NK-92 (cell line): Measurements from ENCODE around the gene ATP1A4.

Experiments used
- DNase-seq: peaks from one replicate; lab custom pipeline; 2025; ENCODE audit not compliant: unreplicated experiment; lab: John Stamatoyannopoulos, UW

ATP1A4 gene

GRCh38 chr1:160143695-160144094 lies 7.7 kb upstream of the ATP1A4 start:
- no peak for DNase-seq

GRCh38 chr1:160144921-160145320 lies 6.5 kb upstream of the ATP1A4 start:
- no peak for DNase-seq

- DNase-seq, result no peak
Measured at GRCh38 chr1:160146107-160146506, 5.3 kb upstream of the ATP1A4 start.

GRCh38 chr1:160148121-160148520 lies 3.3 kb upstream of the ATP1A4 start:
- DNase-seq, result no peak

- no peak for DNase-seq
Measured at GRCh38 chr1:160149233-160149632, 2.2 kb upstream of the ATP1A4 start.

GRCh38 chr1:160149716-160150115 lies 1.7 kb upstream of the ATP1A4 start:
- DNase-seq, result no peak

GRCh38 chr1:160154790-160155189 lies 3.4 kb downstream of the ATP1A4 start:
- no peak for DNase-seq

GRCh38 chr1:160156361-160156760 lies 5.0 kb downstream of the ATP1A4 start:
- no peak for DNase-seq

- no peak for DNase-seq
Measured at GRCh38 chr1:160157174-160157573, 5.8 kb downstream of the ATP1A4 start.

- no peak for DNase-seq
Measured at GRCh38 chr1:160158031-160158430, 6.6 kb downstream of the ATP1A4 start.

GRCh38 chr1:160158534-160158933 lies 7.1 kb downstream of the ATP1A4 start:
- DNase-seq, result no peak

- no peak for DNase-seq
Measured at GRCh38 chr1:160159846-160160245, 8.4 kb downstream of the ATP1A4 start.

- no peak for DNase-seq
Measured at GRCh38 chr1:160161965-160162705, 10.7 kb downstream of the ATP1A4 start.

- DNase-seq, result no peak
Measured at GRCh38 chr1:160162931-160163330, 11.5 kb downstream of the ATP1A4 start.

GRCh38 chr1:160163615-160164014 lies 12.2 kb downstream of the ATP1A4 start:
- DNase-seq, result no peak

- no peak for DNase-seq
Measured at GRCh38 chr1:160164121-160164520, 12.7 kb downstream of the ATP1A4 start.

- no peak for DNase-seq
Measured at GRCh38 chr1:160166166-160166868, 14.9 kb downstream of the ATP1A4 start.

- no peak for DNase-seq
Measured at GRCh38 chr1:160167056-160167455, 15.7 kb downstream of the ATP1A4 start.

GRCh38 chr1:160167580-160167979 lies 16.2 kb downstream of the ATP1A4 start:
- DNase-seq, result no peak

- DNase-seq, result no peak
Measured at GRCh38 chr1:160168016-160168415, 16.6 kb downstream of the ATP1A4 start.

GRCh38 chr1:160168609-160169369 lies 17.4 kb downstream of the ATP1A4 start:
- DNase-seq, result no peak
